ENCODE measurements around the gene FURIN.

DNA sequence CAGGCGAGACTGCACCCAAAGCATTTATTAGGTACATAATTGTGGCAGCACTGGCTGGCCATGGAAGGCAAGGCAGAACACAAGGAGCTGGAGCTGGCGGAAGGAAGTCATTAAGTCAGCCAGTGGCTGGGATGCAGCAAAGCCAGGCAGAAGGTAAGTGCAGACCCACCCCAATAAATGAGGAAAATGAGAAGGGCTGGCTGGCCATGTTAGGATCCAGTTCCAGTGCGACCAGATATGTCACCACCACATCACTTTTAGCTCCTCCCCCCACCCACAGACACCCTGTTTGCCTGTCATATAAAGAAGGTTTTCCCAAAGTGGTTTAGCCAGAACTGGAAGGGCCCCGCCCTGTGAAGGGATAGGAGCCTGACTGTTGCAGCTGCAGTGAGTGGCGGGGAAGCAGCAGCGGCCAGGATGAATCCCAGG, at the start of gene FURIN:
- TF ChIP-seq POLR2A (IDR thresholded peaks at IDR 0.05) (no peak), CTCF (IDR thresholded peaks at IDR 0.05) (no peak)

Measured in uterus (tissue), 2 donors.